Fibroblast of pulmonary artery (primary cell): ENCODE measurements around the gene KRT17.
"Not testable (repeated sequence)": the region's sequence is repeated elsewhere in the genome, so short reads cannot be mapped to it uniquely, and the experiment has no call there.

ENCODE experiments used
- DNase-seq: peaks from one replicate; pipeline ENCODE4 v3.0.0-alpha.2; 2010; ENCODE audit warnings: low read depth
- H3K4me3 ChIP-seq: replicated peaks from 2 replicates; pipeline ENCODE4 v1.5.1; 2011; ENCODE audit warnings: low read depth, mild to moderate bottlenecking, control low read depth, low read length, moderate library complexity
- CTCF ChIP-seq: IDR thresholded peaks from 2 replicates; pipeline ENCODE4 v1.5.1; 2011; ENCODE audit warnings: mild to moderate bottlenecking, control low read depth, low read length, inconsistent platforms; ENCODE audit errors: missing control alignments

KRT17 gene

GRCh38 chr17:41585301-41586056 lies 38.9 kb downstream of the KRT17 start:
- no peak for DNase-seq
- TF ChIP-seq CTCF = no peak
- no peak overlapping the region for H3K4me3 ChIP-seq

- not testable (repeated sequence) for DNase-seq, H3K4me3 ChIP-seq
Measured at GRCh38 chr17:41584331-41584927, 39.9 kb downstream of the KRT17 start.

GRCh38 chr17:41583137-41584127 lies 40.9 kb downstream of the KRT17 start:
- DNase-seq = no peak

GRCh38 chr17:41582061-41582968 lies 42.1 kb downstream of the KRT17 start:
- not testable (repeated sequence) for H3K4me3 ChIP-seq, DNase-seq

More at GRCh38 chr17:41583137-41584127, 40.9 kb downstream of the KRT17 start:
- no peak overlapping the region for H3K4me3 ChIP-seq
- peak; percentile 0 for TF ChIP-seq CTCF

GRCh38 chr17:41581366-41582060 lies 42.9 kb downstream of the KRT17 start:
- no peak for TF ChIP-seq CTCF
- no peak for DNase-seq
- H3K4me3 ChIP-seq = no peak overlapping the region

GRCh38 chr17:41580687-41581365 lies 43.5 kb downstream of the KRT17 start:
- TF ChIP-seq CTCF = no peak
- H3K4me3 ChIP-seq = no peak overlapping the region
- no peak for DNase-seq

GRCh38 chr17:41580244-41580575 lies 44.2 kb downstream of the KRT17 start:
- no peak for DNase-seq
- H3K4me3 ChIP-seq = no peak overlapping the region
- no peak for TF ChIP-seq CTCF
